ENCODE measurements around the gene MPIG6B. TPM values are rescaled to one million over a fixed set of nuclear protein-coding genes. Genes with fewer than 3 reads are reported as not detected.

MPIG6B gene
- total RNA-seq, 2 donors from 2014 or later = not detected

GRCh38 chr6:31713991-31714684, 9.0 kb upstream of the MPIG6B start:
- 33 to 40% methylated on average over 5 of the region's 5 CpGs for WGBS, 2 donors
- Histone ChIP-seq H3K36me3 (replicated peaks in 1 of 2; ENCODE audit: insufficient read depth in 1 of 2, low read depth in 2 of 2) (no peaks in the 10 kb centered on the region), H3K4me3 (no peak overlapping the region), H3K9me3 (no peaks in the 10 kb centered on the region), H3K27me3 (no peaks in the 10 kb centered on the region), H3K27ac (no peak overlapping the region), H3K4me1 (peaks cover 11% of the 10 kb centered on the region)
- no peak for ATAC-seq
- no peak for DNase-seq
- TF ChIP-seq POLR2A (IDR thresholded peaks at IDR 0.05) (no peak), CTCF (IDR thresholded peaks at IDR 0.05) (no peak)
- intact Hi-C loops (cut with DNase I) = no loop called here

GRCh38 chr6:31715022-31715958, 7.9 kb upstream of the MPIG6B start, which contains the start of gene LY6G6D:
TSS of gene LY6G6D (plus strand) at chr6:31715348. CDS start at chr6:31715356, 8 bp downstream.
- intact Hi-C loops (cut with DNase I) = no loop called here
- 72 to 77% methylated on average over 16 of the region's 16 CpGs for WGBS, 2 donors
- no peak for TF ChIP-seq POLR2A (IDR thresholded peaks at IDR 0.05)
- no peak for TF ChIP-seq CTCF (IDR thresholded peaks at IDR 0.05)
- H3K36me3 ChIP-seq (replicated peaks in 1 of 2; ENCODE audit: insufficient read depth in 1 of 2, low read depth in 2 of 2) = no peaks in the 10 kb centered on the region
- H3K4me3 ChIP-seq = no peak within 1 kb of the TSS
- ATAC-seq = no peak
- no peak for DNase-seq
- peaks cover 11% of the 10 kb centered on the region for H3K4me1 ChIP-seq
- no peak within 1 kb of the TSS for H3K27ac ChIP-seq
- no peaks in the 10 kb centered on the region for H3K27me3 ChIP-seq
- H3K9me3 ChIP-seq = no peaks in the 10 kb centered on the region

- intact Hi-C loops (cut with DNase I) = no loop called here
- Histone ChIP-seq H3K4me1 (peaks cover 11% of the 10 kb centered on the region), H3K27me3 (no peaks in the 10 kb centered on the region), H3K36me3 (replicated peaks in 1 of 2; ENCODE audit: insufficient read depth in 1 of 2, low read depth in 2 of 2) (no peaks in the 10 kb centered on the region), H3K27ac (peak overlapping the region in 1 of 4 donors; percentile 30), H3K9me3 (no peaks in the 10 kb centered on the region), H3K4me3 (no peak overlapping the region)
- WGBS, 2 donors = 63 to 72% methylated on average over 10 of the region's 10 CpGs
- ATAC-seq (peak; percentile 55), DNase-seq (peak in 3 of 4 donors; percentile 44 to 48 (median 46))
- TF ChIP-seq POLR2A (IDR thresholded peaks at IDR 0.05) (no peak), CTCF (IDR thresholded peaks at IDR 0.05) (peak in 4 of 7 experiments; percentile 19 to 27 (median 22))
Measured at GRCh38 chr6:31717499-31718222, 5.5 kb upstream of the MPIG6B start.

GRCh38 chr6:31718265-31718664, 4.9 kb upstream of the MPIG6B start:
- intact Hi-C loops (cut with DNase I) = no loop called here
- WGBS, 2 donors = 36 to 50% methylated on average over 1 of the region's 1 CpG
- DNase-seq (peak in 3 of 4 donors; percentile 29 to 38 (median 30)), ATAC-seq (peak; percentile 58)
- peaks cover 11% of the 10 kb centered on the region for H3K4me1 ChIP-seq
- no peaks in the 10 kb centered on the region for H3K9me3 ChIP-seq
- peak overlapping the region in 2 of 4 donors; percentile 30 for H3K27ac ChIP-seq
- H3K36me3 ChIP-seq (replicated peaks in 1 of 2; ENCODE audit: insufficient read depth in 1 of 2, low read depth in 2 of 2) = no peaks in the 10 kb centered on the region
- H3K27me3 ChIP-seq = no peaks in the 10 kb centered on the region
- H3K4me3 ChIP-seq = no peak overlapping the region
- TF ChIP-seq POLR2A (IDR thresholded peaks at IDR 0.05) (no peak), CTCF (IDR thresholded peaks at IDR 0.05) (no peak)

Data from body of pancreas (tissue), 4 donors.